Measurements from ENCODE around the gene SRSF4. TPM values are rescaled to one million over a fixed set of nuclear protein-coding genes. Genes with fewer than 3 reads are reported as not detected.
"Not testable (repeated sequence)": the region's sequence is repeated elsewhere in the genome, so short reads cannot be mapped to it uniquely, and the experiment has no call there.

SRSF4 gene
- total and polyA plus RNA-seq, 2 donors (not counting 1 experiment from before 2014, with no cell fraction given): 48.4 to 93.5 TPM

- ATAC-seq (ENCODE audit: low read depth) (no peak), DNase-seq (no peak)
- H3K27me3 Mint-ChIP-seq: no peaks in the 10 kb centered on the region
- POLR2A ChIA-PET: no interaction called here
- no peak for TF ChIP-seq EZH2 (IDR thresholded peaks at IDR 0.05; ENCODE audit: borderline replicate concordance, insufficient read depth, low read depth, low read length, poor library complexity, severe bottlenecking)
- TF ChIP-seq, protein P1, sequence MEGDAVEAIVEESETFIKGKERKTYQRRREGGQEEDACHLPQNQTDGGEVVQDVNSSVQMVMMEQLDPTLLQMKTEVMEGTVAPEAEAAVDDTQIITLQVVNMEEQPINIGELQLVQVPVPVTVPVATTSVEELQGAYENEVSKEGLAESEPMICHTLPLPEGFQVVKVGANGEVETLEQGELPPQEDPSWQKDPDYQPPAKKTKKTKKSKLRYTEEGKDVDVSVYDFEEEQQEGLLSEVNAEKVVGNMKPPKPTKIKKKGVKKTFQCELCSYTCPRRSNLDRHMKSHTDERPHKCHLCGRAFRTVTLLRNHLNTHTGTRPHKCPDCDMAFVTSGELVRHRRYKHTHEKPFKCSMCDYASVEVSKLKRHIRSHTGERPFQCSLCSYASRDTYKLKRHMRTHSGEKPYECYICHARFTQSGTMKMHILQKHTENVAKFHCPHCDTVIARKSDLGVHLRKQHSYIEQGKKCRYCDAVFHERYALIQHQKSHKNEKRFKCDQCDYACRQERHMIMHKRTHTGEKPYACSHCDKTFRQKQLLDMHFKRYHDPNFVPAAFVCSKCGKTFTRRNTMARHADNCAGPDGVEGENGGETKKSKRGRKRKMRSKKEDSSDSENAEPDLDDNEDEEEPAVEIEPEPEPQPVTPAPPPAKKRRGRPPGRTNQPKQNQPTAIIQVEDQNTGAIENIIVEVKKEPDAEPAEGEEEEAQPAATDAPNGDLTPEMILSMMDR (IDR thresholded peaks at IDR 0.05): no peak
- Histone ChIP-seq H2AFZ (ENCODE audit: insufficient read depth, low read depth, low read length, poor library complexity, severe bottlenecking) (no peak overlapping the region), H3K79me2 (ENCODE audit: control insufficient read depth, insufficient read depth, low read length) (peaks cover 29% of the 10 kb centered on the region), H3K9me3 (ENCODE audit: control extremely low read depth in 1 of 3, control insufficient read depth in 2 of 3, insufficient read depth in 1 of 3, low read length in 2 of 3) (no peaks in the 10 kb centered on the region), H3K36me3 (replicated peaks in 1 of 2; ENCODE audit: control extremely low read depth in 1 of 2, control insufficient read depth in 1 of 2, extremely low read depth in 1 of 2, insufficient read depth in 2 of 2, low read length in 1 of 2) (peaks cover 10 to 87% of the 10 kb centered on the region in 2 experiments), H3K4me2 (replicated peaks; ENCODE audit: low read depth, low read length, poor library complexity, severe bottlenecking) (no peak overlapping the region), H4K20me1 (ENCODE audit: control insufficient read depth, insufficient read depth, low read length, poor library complexity, severe bottlenecking) (peaks cover 48% of the 10 kb centered on the region), H3K9ac (ENCODE audit: low read length) (no peak overlapping the region), H3K27me3 (replicated peaks in 1 of 4; ENCODE audit: control extremely low read depth in 1 of 4, control insufficient read depth in 3 of 4, insufficient read depth in 4 of 4, low read length in 3 of 4) (no peaks in the 10 kb centered on the region), H3K4me3 (ENCODE audit: control extremely low read depth in 1 of 5, extremely low read depth in 1 of 5, insufficient read depth in 1 of 5, low read depth in 2 of 5, low read length in 4 of 5) (no peak overlapping the region), H3K4me1 (ENCODE audit: control insufficient read depth in 2 of 2, insufficient read depth in 2 of 2, low read length in 2 of 2) (no peaks in the 10 kb centered on the region), H3K27ac (ENCODE audit: low read length in 2 of 2) (no peak overlapping the region)
- H3K9me3 Mint-ChIP-seq (ENCODE audit: insufficient read depth): no peaks in the 10 kb centered on the region
- CTCF ChIA-PET: no interaction called here
- intact Hi-C loops (cut with micrococcal nuclease): no loop called here
- no peak overlapping the region for H3K4me3 Mint-ChIP-seq
- H3K27ac Mint-ChIP-seq: no peak overlapping the region
- H3K4me1 Mint-ChIP-seq: no peaks in the 10 kb centered on the region
- WGBS (ENCODE audit: insufficient coverage): 97% methylated on average over 7 of the region's 10 CpGs
These were observed 25.0 kb downstream of the SRSF4 start for GRCh38 chr1:29156543-29157268.

DNA sequence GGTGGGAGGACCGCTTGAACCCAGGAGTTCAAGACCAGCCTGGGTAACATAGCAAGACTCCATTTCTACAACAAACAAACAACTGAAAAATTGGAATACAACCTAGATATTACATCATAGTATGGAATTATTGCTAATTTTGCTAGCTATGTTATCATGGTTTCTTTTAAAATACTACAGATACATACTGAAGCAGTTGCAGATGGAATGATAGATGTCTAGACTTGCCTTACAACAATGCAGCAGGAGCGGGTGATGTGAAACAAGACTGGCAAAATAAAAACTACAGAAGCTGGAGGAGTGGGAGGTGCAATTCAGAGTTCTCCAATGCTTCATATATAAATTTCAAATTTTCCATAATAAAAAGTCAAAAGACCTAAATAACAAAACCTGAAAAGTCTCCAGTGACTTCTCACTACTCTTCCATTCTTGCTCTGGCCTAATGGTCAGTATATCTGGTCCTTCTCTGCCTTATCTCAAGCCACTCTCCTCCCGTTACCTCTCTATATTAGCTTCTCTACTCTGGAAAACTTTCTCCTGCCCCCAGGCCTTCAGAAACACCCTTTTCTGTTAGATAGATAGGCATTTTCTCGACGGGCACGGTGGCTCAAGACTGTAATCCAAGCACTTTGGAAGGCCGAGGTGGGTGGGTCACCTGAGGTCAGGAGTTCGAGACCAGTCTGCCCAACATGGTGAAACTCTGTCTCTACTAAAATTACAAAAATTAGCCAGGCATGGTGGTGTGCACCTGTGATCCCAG is 29.5 kb downstream of the SRSF4 start:
- H2AFZ ChIP-seq (ENCODE audit: insufficient read depth, low read depth, low read length, poor library complexity, severe bottlenecking): no peak overlapping the region
- Mint-ChIP-seq H3K9me3 (ENCODE audit: insufficient read depth) (no peaks in the 10 kb centered on the region), H3K27me3 (no peaks in the 10 kb centered on the region), H3K4me1 (no peaks in the 10 kb centered on the region), H3K27ac (no peak overlapping the region), H3K4me3 (no peak overlapping the region)
- no peak overlapping the region for H3K4me3 ChIP-seq (ENCODE audit: control extremely low read depth in 1 of 5, extremely low read depth in 1 of 5, insufficient read depth in 1 of 5, low read depth in 2 of 5, low read length in 4 of 5)
- no peak for TF ChIP-seq EZH2 (IDR thresholded peaks at IDR 0.05; ENCODE audit: borderline replicate concordance, insufficient read depth, low read depth, low read length, poor library complexity, severe bottlenecking)
- TF ChIP-seq, protein P1 (IDR thresholded peaks at IDR 0.05): no peak
- DNase-seq (no peak), ATAC-seq (ENCODE audit: low read depth) (no peak)
- H3K36me3 ChIP-seq (replicated peaks in 1 of 2; ENCODE audit: control extremely low read depth in 1 of 2, control insufficient read depth in 1 of 2, extremely low read depth in 1 of 2, insufficient read depth in 2 of 2, low read length in 1 of 2): peaks cover 3 to 89% of the 10 kb centered on the region in 2 experiments
- no peak overlapping the region for H3K4me2 ChIP-seq (replicated peaks; ENCODE audit: low read depth, low read length, poor library complexity, severe bottlenecking)
- ChIA-PET CTCF (interaction anchor here (1.1 kb wide), 1 partner anchor 270 kb away, joined by 3 read pairs; no protein-coding TSS in a partner anchor), POLR2A (no interaction called here)
- H3K4me1 ChIP-seq (ENCODE audit: control insufficient read depth in 2 of 2, insufficient read depth in 2 of 2, low read length in 2 of 2): no peaks in the 10 kb centered on the region
- H3K79me2 ChIP-seq (ENCODE audit: control insufficient read depth, insufficient read depth, low read length): peaks cover 9% of the 10 kb centered on the region
- H3K27me3 ChIP-seq (replicated peaks in 1 of 4; ENCODE audit: control extremely low read depth in 1 of 4, control insufficient read depth in 3 of 4, insufficient read depth in 4 of 4, low read length in 3 of 4): no peaks in the 10 kb centered on the region
- no peak overlapping the region for H3K27ac ChIP-seq (ENCODE audit: low read length in 2 of 2)
- H3K9ac ChIP-seq (ENCODE audit: low read length): no peak overlapping the region
- peaks cover 34% of the 10 kb centered on the region for H4K20me1 ChIP-seq (ENCODE audit: control insufficient read depth, insufficient read depth, low read length, poor library complexity, severe bottlenecking)
- intact Hi-C loops (cut with micrococcal nuclease): no loop called here
- 91% methylated on average over 6 of the region's 8 CpGs for WGBS (ENCODE audit: insufficient coverage)
- H3K9me3 ChIP-seq (ENCODE audit: control extremely low read depth in 1 of 3, control insufficient read depth in 2 of 3, insufficient read depth in 1 of 3, low read length in 2 of 3): no peaks in the 10 kb centered on the region

- H3K9ac ChIP-seq (ENCODE audit: low read length); H3K4me1 Mint-ChIP-seq; H3K4me2 ChIP-seq (replicated peaks; ENCODE audit: low read depth, low read length, poor library complexity, severe bottlenecking); H3K9me3 Mint-ChIP-seq (ENCODE audit: insufficient read depth); POLR2A ChIA-PET; H3K27ac ChIP-seq (ENCODE audit: low read length in 2 of 2); H3K79me2 ChIP-seq (ENCODE audit: control insufficient read depth, insufficient read depth, low read length); H3K4me3 Mint-ChIP-seq; CTCF ChIA-PET; H3K27me3 Mint-ChIP-seq; H3K27me3 ChIP-seq (replicated peaks in 1 of 4; ENCODE audit: control extremely low read depth in 1 of 4, control insufficient read depth in 3 of 4, insufficient read depth in 4 of 4, low read length in 3 of 4); intact Hi-C loops (cut with micrococcal nuclease); H3K4me3 ChIP-seq (ENCODE audit: control extremely low read depth in 1 of 5, extremely low read depth in 1 of 5, insufficient read depth in 1 of 5, low read depth in 2 of 5, low read length in 4 of 5); H3K9me3 ChIP-seq (ENCODE audit: control extremely low read depth in 1 of 3, control insufficient read depth in 2 of 3, insufficient read depth in 1 of 3, low read length in 2 of 3); ATAC-seq (ENCODE audit: low read depth); DNase-seq; H3K4me1 ChIP-seq (ENCODE audit: control insufficient read depth in 2 of 2, insufficient read depth in 2 of 2, low read length in 2 of 2); H2AFZ ChIP-seq (ENCODE audit: insufficient read depth, low read depth, low read length, poor library complexity, severe bottlenecking); H3K27ac Mint-ChIP-seq: not testable (repeated sequence)
- WGBS (ENCODE audit: insufficient coverage): 98% methylated on average over 9 of the region's 9 CpGs
- Histone ChIP-seq H3K36me3 (replicated peaks in 1 of 2; ENCODE audit: control extremely low read depth in 1 of 2, control insufficient read depth in 1 of 2, extremely low read depth in 1 of 2, insufficient read depth in 2 of 2, low read length in 1 of 2) (peaks cover 5 to 82% of the 10 kb centered on the region in 2 experiments), H4K20me1 (ENCODE audit: control insufficient read depth, insufficient read depth, low read length, poor library complexity, severe bottlenecking) (peaks cover 24% of the 10 kb centered on the region)
These were observed 31.4 kb downstream of the SRSF4 start for GRCh38 chr1:29150346-29150745.
